ENCODE results near the gene PXDC1. TPM values are rescaled to one million over a fixed set of nuclear protein-coding genes. Genes with fewer than 3 reads are reported as not detected.

Gene PXDC1
- total RNA-seq, 1 experiment from 2014 or later = 30.8 TPM

GRCh38 chr6:3798055-3798919, 46.8 kb upstream of the PXDC1 start:
- H3K27me3 ChIP-seq (ENCODE audit: insufficient read depth, low read depth) = no peaks in the 10 kb centered on the region
- POLR2A ChIA-PET (ENCODE audit: unreplicated experiment) = interaction anchor here (0.7 kb wide), 1 partner anchor 63 kb away, joined by 3 read pairs; no protein-coding TSS in a partner anchor
- H3K4me2 ChIP-seq = peak overlapping the region; percentile 66
- no peak for DNase-seq
- CTCF ChIA-PET = interaction anchor here (0.6 kb wide), 1 partner anchor 51 kb away, joined by 3 read pairs; no protein-coding TSS in a partner anchor
- intact Hi-C loops (cut with micrococcal nuclease; ENCODE audit: unreplicated experiment) = no loop called here
- H3K79me2 ChIP-seq (ENCODE audit: low read depth) = no peaks in the 10 kb centered on the region
- no peaks in the 10 kb centered on the region for H4K20me1 ChIP-seq (ENCODE audit: insufficient read depth)
- H3K9me3 ChIP-seq (ENCODE audit: insufficient read depth, low read depth) = no peaks in the 10 kb centered on the region
- no peaks in the 10 kb centered on the region for H3K9me2 ChIP-seq (ENCODE audit: insufficient read depth)
- peak overlapping the region; percentile 73 for H3K27ac ChIP-seq
- peaks cover 24% of the 10 kb centered on the region for H3K4me1 ChIP-seq (replicated peaks; ENCODE audit: insufficient read depth)
- BruUV-seq (replicated peaks) = TSS peak; percentile 90
- no peak overlapping the region for H2AFZ ChIP-seq
- peaks cover 17% of the 10 kb centered on the region; the same call in 1 of the 2 replicates for H3F3A ChIP-seq (ENCODE audit: insufficient read depth, low read depth)
- TF ChIP-seq CTCF (conservative IDR thresholded peaks at IDR 0.05) = no peak
- TF ChIP-seq EZH2 (IDR thresholded peaks at IDR 0.05; ENCODE audit: low read depth) = no peak
- no peaks in the 10 kb centered on the region for H3K36me3 ChIP-seq (ENCODE audit: low read depth)
- H3K4me3 ChIP-seq = no peak overlapping the region

GRCh38 chr6:3797231-3798054, 45.9 kb upstream of the PXDC1 start:
- Histone ChIP-seq H3K4me3 (no peak overlapping the region), H3K79me2 (ENCODE audit: low read depth) (no peaks in the 10 kb centered on the region), H3F3A (ENCODE audit: insufficient read depth, low read depth) (peaks cover 11% of the 10 kb centered on the region; the same call in 1 of the 2 replicates), H3K27me3 (ENCODE audit: insufficient read depth, low read depth) (no peaks in the 10 kb centered on the region), H3K9me3 (ENCODE audit: insufficient read depth, low read depth) (no peaks in the 10 kb centered on the region), H3K9me2 (ENCODE audit: insufficient read depth) (no peaks in the 10 kb centered on the region), H3K4me1 (replicated peaks; ENCODE audit: insufficient read depth) (peaks cover 23% of the 10 kb centered on the region), H3K4me2 (peak overlapping the region; percentile 66), H3K36me3 (ENCODE audit: low read depth) (no peaks in the 10 kb centered on the region), H4K20me1 (ENCODE audit: insufficient read depth) (no peaks in the 10 kb centered on the region), H3K27ac (peak overlapping the region; percentile 73), H2AFZ (no peak overlapping the region)
- BruUV-seq (replicated peaks) = TSS peak; percentile 99
- intact Hi-C loops (cut with micrococcal nuclease; ENCODE audit: unreplicated experiment) = no loop called here
- ChIA-PET CTCF (interaction anchor here (0.5 to 0.6 kb wide), 2 partner anchors 10 to 51 kb away, joined by 3 read pairs; no protein-coding TSS in a partner anchor), POLR2A (ENCODE audit: unreplicated experiment) (interaction anchor here (0.7 kb wide), 1 partner anchor 64 kb away, joined by 3 read pairs; no protein-coding TSS in a partner anchor)
- TF ChIP-seq EZH2 (IDR thresholded peaks at IDR 0.05; ENCODE audit: low read depth) (no peak), CTCF (conservative IDR thresholded peaks at IDR 0.05) (no peak)
- peak in 1 of 2 experiments; percentile 86 for DNase-seq

GRCh38 chr6:3796719-3797041, 45.2 kb upstream of the PXDC1 start:
- Histone ChIP-seq H3K27me3 (ENCODE audit: insufficient read depth, low read depth) (no peaks in the 10 kb centered on the region), H3F3A (ENCODE audit: insufficient read depth, low read depth) (peaks cover 11% of the 10 kb centered on the region; the same call in 1 of the 2 replicates), H3K4me2 (no peak overlapping the region), H3K9me2 (ENCODE audit: insufficient read depth) (no peaks in the 10 kb centered on the region), H2AFZ (no peak overlapping the region), H4K20me1 (ENCODE audit: insufficient read depth) (no peaks in the 10 kb centered on the region), H3K79me2 (ENCODE audit: low read depth) (no peaks in the 10 kb centered on the region), H3K4me3 (no peak overlapping the region), H3K4me1 (replicated peaks; ENCODE audit: insufficient read depth) (peaks cover 23% of the 10 kb centered on the region), H3K36me3 (ENCODE audit: low read depth) (no peaks in the 10 kb centered on the region), H3K9me3 (ENCODE audit: insufficient read depth, low read depth) (no peaks in the 10 kb centered on the region), H3K27ac (peak overlapping the region; percentile 73)
- TF ChIP-seq CTCF (conservative IDR thresholded peaks at IDR 0.05) (no peak), EZH2 (IDR thresholded peaks at IDR 0.05; ENCODE audit: low read depth) (no peak)
- intact Hi-C loops (cut with micrococcal nuclease; ENCODE audit: unreplicated experiment) = no loop called here
- no TSS peak for BruUV-seq (replicated peaks)
- ChIA-PET POLR2A (ENCODE audit: unreplicated experiment) (interaction anchor here (0.6 kb wide), 1 partner anchor 280 kb away, joined by 3 read pairs; no protein-coding TSS in a partner anchor), CTCF (interaction anchor here (0.5 kb wide), 1 partner anchor 11 kb away, joined by 3 read pairs; no protein-coding TSS in a partner anchor)
- DNase-seq = no peak
